HUES6 (cell line): ENCODE results near the gene MYO3B.

Source experiments
- H3K27ac ChIP-seq: 2 replicates; pipeline ENCODE4 v1.7.0; 2013; ENCODE audit warnings: low read depth, mild to moderate bottlenecking, low read length, inconsistent platforms
- H3K27me3 ChIP-seq: 2 replicates; pipeline ENCODE4 v1.6.1; 2013; ENCODE audit warnings: low read length; ENCODE audit not compliant: control insufficient read depth, insufficient read depth
- H3K36me3 ChIP-seq: 2 replicates; pipeline ENCODE4 v1.6.1; 2013; ENCODE audit warnings: low read length; ENCODE audit not compliant: control insufficient read depth, insufficient read depth
- H3K4me1 ChIP-seq: 2 replicates; pipeline ENCODE4 v1.6.1; 2013; ENCODE audit warnings: low read length; ENCODE audit not compliant: control insufficient read depth, insufficient read depth
- H3K4me3 ChIP-seq: 2 replicates; pipeline ENCODE4 v1.5.1; 2013; ENCODE audit warnings: low read depth, low read length
- H3K9ac ChIP-seq: one replicate; pipeline ENCODE4 v1.6.1; 2013; ENCODE audit warnings: mild to moderate bottlenecking, low read length
- H3K9me3 ChIP-seq: 2 replicates; pipeline ENCODE4 v1.6.1; 2013; ENCODE audit warnings: low read depth, low read length; ENCODE audit not compliant: control insufficient read depth, insufficient read depth

MYO3B gene

DNA sequence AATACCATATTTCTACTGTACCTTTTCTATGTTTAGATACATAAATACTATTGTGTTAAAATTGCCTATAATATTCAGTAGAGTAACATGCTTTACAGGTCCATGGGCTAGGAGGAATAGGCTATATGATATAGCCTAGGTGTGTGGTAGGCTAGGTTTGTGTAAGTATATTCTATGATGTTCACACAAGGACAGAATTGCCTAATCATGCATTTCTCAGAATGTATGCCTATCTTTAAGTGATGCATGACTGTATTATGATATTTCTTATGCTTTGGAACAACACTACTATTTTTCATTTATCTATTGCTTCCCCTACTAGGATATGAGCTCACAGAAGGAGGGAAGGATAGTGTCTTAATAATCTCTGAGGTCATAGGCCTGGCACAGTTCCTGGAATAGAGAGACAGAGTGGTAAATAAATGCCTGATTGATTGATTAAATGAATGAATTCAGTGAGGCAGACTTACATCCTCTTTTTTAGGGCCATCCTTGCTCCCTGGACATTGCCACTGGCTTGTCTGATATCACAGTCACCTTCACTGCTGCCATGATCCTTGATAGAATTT, 121.0 kb downstream of the MYO3B start:
- Histone ChIP-seq H3K4me3 (no peak overlapping the region), H3K9ac (no peak overlapping the region), H3K36me3 (no peaks in the 10 kb centered on the region), H3K27ac (no peak overlapping the region), H3K27me3 (no peaks in the 10 kb centered on the region), H3K9me3 (0 out of 2 replicates have a peak, but pooled peaks cover 2% of the 10 kb centered on the region), H3K4me1 (peaks cover 12% of the 10 kb centered on the region; the same call in 1 of the 2 replicates)

DNA sequence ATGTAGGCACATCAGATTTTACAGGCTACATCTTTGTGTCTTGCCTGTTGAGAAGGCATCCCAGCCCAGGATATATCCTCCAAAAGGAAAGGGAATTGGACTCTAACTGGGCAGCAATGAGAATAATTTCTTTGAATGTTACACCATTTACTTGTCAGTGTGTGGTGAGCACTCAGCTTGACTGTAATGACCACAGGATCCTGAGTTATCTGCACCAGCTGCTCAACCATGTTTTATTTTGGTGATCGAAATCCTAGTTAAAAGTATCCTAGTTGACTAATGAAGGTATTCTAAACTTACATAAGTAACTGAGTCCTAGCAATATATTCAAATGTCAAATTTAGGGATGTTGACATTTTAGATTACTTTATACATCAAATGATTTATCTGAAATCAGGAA, 123.0 kb downstream of the MYO3B start:
- Histone ChIP-seq H3K9ac (no peak overlapping the region), H3K4me3 (no peak overlapping the region), H3K27ac (no peak overlapping the region), H3K4me1 (peaks cover 12% of the 10 kb centered on the region; the same call in 1 of the 2 replicates), H3K9me3 (0 out of 2 replicates have a peak, but pooled peaks cover 2% of the 10 kb centered on the region), H3K36me3 (no peaks in the 10 kb centered on the region), H3K27me3 (no peaks in the 10 kb centered on the region)

DNA sequence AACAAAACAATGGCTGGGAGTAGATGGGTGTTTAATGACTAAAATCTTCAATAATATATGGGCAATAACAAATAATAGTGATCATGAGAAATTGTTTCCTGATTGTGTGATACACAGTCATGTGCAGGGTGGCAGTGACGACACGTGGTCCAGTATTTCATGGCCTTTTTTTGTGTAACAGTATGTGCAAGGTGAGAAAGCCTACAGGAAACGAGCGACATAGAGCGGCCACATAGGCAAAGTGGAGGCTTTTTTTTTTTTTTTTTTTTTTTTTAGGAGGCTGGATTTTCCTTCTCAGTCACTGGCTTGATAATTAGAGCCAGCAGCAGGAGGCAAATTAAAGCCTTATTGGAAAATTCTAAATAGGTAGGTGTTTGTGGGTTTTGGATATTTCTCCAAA, 123.7 kb downstream of the MYO3B start:
- Histone ChIP-seq H3K4me3 (no peak overlapping the region), H3K4me1 (peaks cover 12% of the 10 kb centered on the region; the same call in 1 of the 2 replicates), H3K9ac (no peak overlapping the region), H3K27me3 (no peaks in the 10 kb centered on the region), H3K9me3 (no peaks in the 10 kb centered on the region), H3K36me3 (no peaks in the 10 kb centered on the region), H3K27ac (no peak overlapping the region)

DNA sequence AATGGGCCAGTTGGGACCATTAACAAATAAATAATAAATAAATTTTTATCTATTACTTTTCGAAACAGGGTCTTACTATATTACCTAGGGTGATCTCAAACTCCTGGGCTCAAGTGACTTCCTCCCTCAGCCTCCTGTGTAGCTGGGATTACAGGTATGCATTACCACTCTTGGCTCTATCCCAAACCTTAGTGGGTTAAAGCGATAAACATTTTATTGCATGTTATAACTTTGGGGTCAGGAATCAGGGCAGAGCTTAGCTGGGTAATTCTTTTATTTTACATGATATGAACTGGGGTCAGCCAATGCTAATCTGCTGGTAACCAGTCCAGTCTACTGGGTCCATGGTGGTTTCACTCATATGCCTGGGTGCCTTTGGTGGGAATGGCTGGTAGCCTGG, 127.8 kb downstream of the MYO3B start:
- Histone ChIP-seq H3K9ac (no peak overlapping the region), H3K36me3 (no peaks in the 10 kb centered on the region), H3K4me1 (peaks cover 12% of the 10 kb centered on the region; the same call in 1 of the 2 replicates), H3K9me3 (no peaks in the 10 kb centered on the region), H3K4me3 (no peak overlapping the region), H3K27ac (no peak overlapping the region), H3K27me3 (no peaks in the 10 kb centered on the region)

DNA sequence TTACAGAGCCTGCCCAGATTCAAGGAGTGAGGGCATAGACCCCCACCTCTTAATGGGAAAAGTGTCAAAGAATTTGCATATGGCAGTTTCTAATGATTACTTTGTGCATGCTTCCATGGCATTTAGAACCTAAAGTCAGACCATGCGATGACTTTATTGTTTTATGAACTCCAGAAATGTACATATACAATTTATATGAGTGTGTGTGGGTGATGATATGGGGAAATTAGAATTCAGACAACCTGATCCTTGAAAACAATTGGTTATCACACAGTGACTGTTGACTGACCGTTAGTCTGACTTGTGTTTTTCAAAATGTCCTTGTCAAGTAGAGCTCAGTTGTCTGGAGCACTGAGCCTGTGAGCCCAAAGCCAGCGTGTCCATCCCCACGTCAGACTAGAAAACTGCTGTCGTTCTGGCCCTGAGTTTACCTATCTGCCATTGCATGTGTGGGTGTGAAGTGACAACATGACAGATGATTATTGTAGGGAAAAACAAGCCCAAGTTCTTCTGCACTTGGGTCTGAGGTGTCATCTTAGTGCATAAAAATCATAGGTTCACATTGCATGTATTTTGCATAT, 128.4 kb downstream of the MYO3B start:
- no peak overlapping the region for H3K4me3 ChIP-seq

DNA sequence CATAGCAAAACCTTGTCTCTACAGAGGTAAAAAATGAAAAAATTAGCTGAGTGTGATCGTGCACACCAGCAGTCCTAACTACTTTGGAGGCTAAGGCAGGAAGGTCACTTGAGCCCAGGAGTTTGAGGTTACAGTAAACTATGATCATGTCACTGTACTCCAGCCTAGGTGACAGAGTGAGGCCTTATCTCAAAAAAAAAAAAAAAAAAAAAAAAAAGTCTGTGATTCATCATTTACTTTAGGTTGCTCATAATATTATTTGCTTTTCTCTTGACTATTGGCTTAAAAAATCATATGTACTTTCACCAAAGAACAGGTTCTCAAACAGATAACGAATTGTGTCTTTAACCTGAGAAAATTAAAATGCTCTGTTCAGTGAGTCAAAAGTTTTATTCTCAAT, 129.1 kb downstream of the MYO3B start:
- no peak overlapping the region for H3K27ac ChIP-seq
- H3K4me3 ChIP-seq, result no peak overlapping the region
- no peak overlapping the region for H3K9ac ChIP-seq
- H3K36me3 ChIP-seq, result no peaks in the 10 kb centered on the region
- no peaks in the 10 kb centered on the region for H3K27me3 ChIP-seq
- peaks cover 8% of the 10 kb centered on the region; the same call in 1 of the 2 replicates for H3K4me1 ChIP-seq
- no peaks in the 10 kb centered on the region for H3K9me3 ChIP-seq

More for the DNA sequence above, 128.4 kb downstream of the MYO3B start:
- Histone ChIP-seq H3K27ac (no peak overlapping the region), H3K4me1 (peaks cover 8% of the 10 kb centered on the region; the same call in 1 of the 2 replicates), H3K27me3 (no peaks in the 10 kb centered on the region), H3K36me3 (no peaks in the 10 kb centered on the region), H3K9me3 (no peaks in the 10 kb centered on the region), H3K9ac (no peak overlapping the region)

DNA sequence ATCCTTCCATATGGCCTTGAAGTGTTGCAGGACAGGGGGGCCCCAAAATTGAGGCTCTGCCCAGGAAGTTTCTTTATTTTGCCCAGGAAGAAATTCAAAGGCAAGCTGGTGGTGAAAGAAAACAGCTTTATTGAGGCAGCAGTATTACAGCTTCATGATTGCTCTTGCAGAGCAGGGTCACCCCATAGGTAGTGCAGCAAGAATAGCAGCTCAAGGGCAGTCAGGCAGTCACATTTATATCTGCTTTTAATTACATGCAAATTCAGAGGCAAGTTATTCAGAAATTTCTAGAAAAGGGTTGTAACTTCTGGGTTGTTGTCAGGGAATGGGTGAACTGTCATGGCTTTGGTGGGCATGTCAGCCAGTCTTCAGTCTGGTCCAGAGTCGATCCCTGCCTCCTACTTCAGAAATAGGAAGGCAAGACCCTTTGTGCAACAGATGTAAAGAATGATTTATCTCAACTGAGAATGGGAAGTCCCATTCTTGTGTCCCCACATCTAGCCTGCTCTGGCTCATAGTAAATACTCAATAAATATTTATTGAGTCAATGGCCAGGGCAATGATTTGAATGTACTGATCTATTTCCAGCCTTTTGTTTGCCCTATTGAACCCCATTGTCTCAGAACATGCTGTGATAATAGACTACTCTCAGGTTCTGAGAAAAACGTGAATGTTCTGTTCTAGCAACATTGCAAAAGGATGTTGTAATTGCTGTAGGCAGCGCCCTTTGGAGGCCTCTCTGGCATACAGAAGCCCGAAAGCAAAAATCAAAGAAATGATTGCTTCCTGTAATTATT, 129.8 kb downstream of the MYO3B start:
- H3K9ac ChIP-seq, result no peak overlapping the region
- H3K4me1 ChIP-seq, result peaks cover 2% of the 10 kb centered on the region; the same call in 1 of the 2 replicates
- H3K27ac ChIP-seq, result no peak overlapping the region
- no peaks in the 10 kb centered on the region for H3K36me3 ChIP-seq
- no peaks in the 10 kb centered on the region for H3K27me3 ChIP-seq
- no peaks in the 10 kb centered on the region for H3K9me3 ChIP-seq
- H3K4me3 ChIP-seq, result no peak overlapping the region

DNA sequence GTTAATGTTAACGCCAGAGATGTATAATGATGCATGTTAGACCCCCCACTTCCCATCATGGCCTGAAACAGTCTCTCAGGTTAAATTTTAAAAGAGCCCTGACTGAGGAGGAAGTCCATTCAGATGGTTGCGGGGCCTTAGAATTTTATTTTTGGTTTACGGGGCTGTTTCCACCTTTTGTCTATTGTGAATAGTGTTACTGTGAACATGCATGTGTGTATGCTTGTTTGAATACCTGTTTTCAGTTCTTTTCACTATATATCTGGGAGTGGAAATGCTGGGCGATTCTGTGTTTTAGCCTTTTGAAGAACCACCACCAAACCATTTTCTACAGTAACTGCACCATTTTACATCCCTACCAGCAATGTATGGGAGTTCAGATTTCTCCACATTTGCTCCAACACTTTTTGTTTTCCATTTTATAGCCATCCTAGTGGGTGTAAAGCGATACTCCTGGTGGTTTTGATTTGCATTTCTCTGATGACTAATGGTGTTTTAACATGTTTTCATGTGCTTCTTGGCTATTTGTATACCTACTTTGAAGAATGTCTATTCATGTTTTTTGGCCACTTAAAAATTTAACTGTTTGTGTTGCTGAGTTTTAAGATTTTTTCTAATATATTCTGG, 133.0 kb downstream of the MYO3B start:
- Histone ChIP-seq H3K27me3 (no peaks in the 10 kb centered on the region), H3K36me3 (no peaks in the 10 kb centered on the region), H3K4me3 (no peak overlapping the region), H3K9ac (no peak overlapping the region), H3K27ac (no peak overlapping the region), H3K4me1 (peaks cover 2% of the 10 kb centered on the region; the same call in 1 of the 2 replicates), H3K9me3 (no peaks in the 10 kb centered on the region)

DNA sequence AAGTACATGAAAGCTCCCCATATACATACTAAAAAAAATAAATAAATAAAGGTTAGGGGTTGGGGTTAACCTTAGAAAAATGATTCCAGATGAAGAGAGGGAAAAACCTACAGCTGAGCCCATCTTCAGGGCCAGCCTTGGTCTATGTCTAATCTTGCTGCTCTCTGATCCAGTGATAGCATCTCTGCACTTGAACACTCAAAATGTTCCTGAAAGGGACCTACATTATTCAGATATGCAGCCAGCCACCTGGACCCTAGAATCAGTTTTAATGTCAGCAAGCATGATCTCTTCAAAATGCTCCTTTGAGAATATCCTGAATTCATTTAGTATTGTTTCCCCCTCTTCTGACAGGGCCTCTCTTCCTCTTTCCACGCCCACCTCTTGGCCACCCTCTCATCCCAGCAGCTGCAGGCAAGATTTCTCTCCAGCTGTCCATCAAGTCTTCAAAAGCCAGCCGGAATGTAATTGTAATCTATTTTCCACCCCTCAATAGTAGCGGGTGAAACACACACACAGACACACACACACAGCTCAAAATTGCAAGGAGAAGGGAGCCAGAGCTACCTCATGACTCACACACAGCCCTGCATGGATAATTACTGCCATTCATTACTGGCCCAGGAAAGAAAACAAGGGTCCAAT, 135.5 kb downstream of the MYO3B start:
- peaks cover 2% of the 10 kb centered on the region; the same call in 1 of the 2 replicates for H3K4me1 ChIP-seq
- no peaks in the 10 kb centered on the region for H3K36me3 ChIP-seq
- H3K27me3 ChIP-seq, result no peaks in the 10 kb centered on the region
- peaks cover under 1% of the 10 kb centered on the region for H3K9me3 ChIP-seq
- H3K27ac ChIP-seq, result no peak overlapping the region
- no peak overlapping the region for H3K4me3 ChIP-seq
- H3K9ac ChIP-seq, result no peak overlapping the region

DNA sequence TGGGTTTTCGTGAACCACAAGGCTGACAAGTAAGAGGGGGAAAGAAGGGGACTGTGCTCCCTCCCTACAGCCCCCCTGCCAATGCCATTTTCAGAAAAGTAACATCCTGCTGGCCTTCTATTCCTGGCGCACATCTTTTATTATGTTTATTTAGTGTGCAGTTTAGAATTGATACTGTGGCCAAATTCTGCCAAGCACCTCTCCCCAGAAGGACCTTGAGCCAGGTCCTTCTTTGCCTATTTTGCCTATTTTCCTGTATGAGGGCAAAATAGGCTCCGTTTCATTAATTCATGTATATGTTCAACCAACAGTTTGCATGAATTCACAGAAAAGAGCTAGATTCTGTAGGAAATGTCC, 136.0 kb downstream of the MYO3B start:
- Histone ChIP-seq H3K9ac (no peak overlapping the region), H3K27ac (no peak overlapping the region), H3K27me3 (no peaks in the 10 kb centered on the region), H3K4me3 (no peak overlapping the region), H3K4me1 (peaks cover 2% of the 10 kb centered on the region; the same call in 1 of the 2 replicates), H3K36me3 (no peaks in the 10 kb centered on the region), H3K9me3 (peaks cover 2% of the 10 kb centered on the region)
